K562 (cell line): Measurements from ENCODE around the gene RBBP5. TPM values are rescaled to one million over a fixed set of nuclear protein-coding genes. Genes with fewer than 3 reads are reported as not detected.
A peak's percentile ranks its signal among the peaks of the same experiment; 100 is the strongest.

Experiments used
- ARID3A ChIP-seq: IDR thresholded peaks from 2 replicates; pipeline ENCODE4 v1.6.1; 2012; ENCODE audit warnings: low read depth, low read length, improper control_type of control experiment, borderline replicate concordance
- BRD9 ChIP-seq: fragments of 450-650 bp; IDR thresholded peaks from 2 replicates; pipeline ENCODE4 v1.6.1; 2018; ENCODE audit warnings: low read depth; ENCODE audit not compliant: partially characterized antibody
- CREB3 ChIP-seq: fragments of 450-650 bp; conservative IDR thresholded peaks from 2 replicates; pipeline ENCODE4 v1.6.1; 2016; ENCODE audit warnings: missing genetic modification characterization, low read depth, mild to moderate bottlenecking, missing compliant biosample characterization, moderate library complexity
- CUX1 ChIP-seq: fragments of 200-800 bp; sonication (Bioruptor generic); IDR thresholded peaks from 2 replicates; pipeline ENCODE4 v1.6.1; 2016; ENCODE audit warnings: missing genetic modification characterization, missing compliant biosample characterization
- FOSL1 ChIP-seq: fragments of 200-800 bp; sonication (Bioruptor generic); conservative IDR thresholded peaks from 2 replicates; pipeline ENCODE4 v1.6.1; 2016; ENCODE audit warnings: missing genetic modification characterization, missing compliant biosample characterization
- GTF2F1 ChIP-seq: IDR thresholded peaks from 2 replicates; pipeline ENCODE4 v1.6.1; 2011; ENCODE audit warnings: low read depth, low read length, improper control_type of control experiment
- HDAC2 ChIP-seq: fragments of 450-650 bp; IDR thresholded peaks from 2 replicates; pipeline ENCODE4 v1.6.1; 2016; ENCODE audit warnings: mild to moderate bottlenecking
- HNRNPL ChIP-seq: fragments of 200-400 bp; formaldehyde crosslinking; IDR thresholded peaks from 2 replicates; pipeline ENCODE4 v1.6.1; 2017; ENCODE audit warnings: low read depth, mild to moderate bottlenecking, low read length
- MIER1 ChIP-seq: fragments of 450-650 bp; IDR thresholded peaks from 2 replicates; pipeline ENCODE4 v1.6.1; 2016; ENCODE audit warnings: antibody characterized with exemption, mild to moderate bottlenecking, low read depth
- NFXL1 ChIP-seq: fragments of 450-650 bp; formaldehyde crosslinking; IDR thresholded peaks from 2 replicates; pipeline ENCODE4 v1.4.0; 2021; ENCODE audit warnings: mild to moderate bottlenecking
- PHTF2 ChIP-seq: fragments of 250-450 bp; sonication (Bioruptor Pico); IDR thresholded peaks from 2 replicates; pipeline ENCODE4 v1.5.0; 2021; ENCODE audit warnings: mild to moderate bottlenecking
- PREB ChIP-seq: sonication (generic); formaldehyde crosslinking; IDR thresholded peaks from 2 replicates; pipeline ENCODE4 v1.8.1; 2023; ENCODE audit warnings: mild to moderate bottlenecking, missing genetic modification reagents
- RNF2 ChIP-seq: sonication (generic); IDR thresholded peaks from 2 replicates; pipeline ENCODE4 v1.6.1; 2016
- SMARCC2 ChIP-seq: fragments of 450-650 bp; IDR thresholded peaks from 2 replicates; pipeline ENCODE4 v1.6.1; 2017; ENCODE audit warnings: antibody characterized with exemption, moderate library complexity, mild to moderate bottlenecking, low read depth
- SMARCE1 ChIP-seq: fragments of 450-650 bp; IDR thresholded peaks from 2 replicates; pipeline ENCODE4 v1.7.1; 2016; ENCODE audit warnings: mild to moderate bottlenecking
- SRSF7 ChIP-seq: fragments of 200-400 bp; formaldehyde crosslinking; optimal IDR thresholded peaks from 2 replicates; pipeline ENCODE3; 2017; ENCODE audit warnings: mild to moderate bottlenecking, low read depth, low read length
- ZNF436 ChIP-seq: fragments of 250-450, 450-650 bp; sonication (Bioruptor Pico); formaldehyde crosslinking; IDR thresholded peaks from 2 replicates; pipeline ENCODE4 v1.7.0; 2020; ENCODE audit warnings: mild to moderate bottlenecking
- ZNF444 ChIP-seq: fragments of 250-450 bp; sonication (Bioruptor Pico); IDR thresholded peaks from 2 replicates; pipeline ENCODE4 v1.4.0; 2020; ENCODE audit warnings: mild to moderate bottlenecking, moderate library complexity
- ZNF655 ChIP-seq: fragments of 250-450 bp; sonication (Bioruptor Pico); IDR thresholded peaks from 2 replicates; pipeline ENCODE4 v1.5.0; 2021
- ZNF717 ChIP-seq: fragments of 250-450 bp; sonication (Bioruptor Pico); IDR thresholded peaks from 2 replicates; pipeline ENCODE4 v1.5.0; 2021
- polyA plus RNA-seq, 8 experiments: library from polyadenylated mRNA; depleted of rRNA in 4 of 8; stranded (reverse) in 5 of 8; unstranded in 3 of 8; fragments of >200 nt; fragmentation: Nextera tagmentation in 2 of 8; fragmentation: Illumina TruSeq in 1 of 8; extraction: Ambion mirVana in 2 of 8; extraction: Trizol in 1 of 8; gene quantifications; 2 replicates each; pipeline versions ENCODE4 v1.2.1 to v1.2.3, GENCODE V29; 2011 to 2014; ENCODE audit warnings: inconsistent platforms in 1 of 8, missing spikeins in 1 of 8
- total RNA-seq, 7 experiments: library from RNA; depleted of rRNA in 6 of 7; stranded (reverse); fragments of >200 nt in 6 of 7; fragmentation: Illumina TruSeq in 2 of 7; extraction: Trizol in 2 of 7; gene quantifications; 2 replicates each; pipeline versions ENCODE4 v1.2.1 to v1.2.3, GENCODE V29; 2011 to 2021; ENCODE audit warnings: low replicate concordance in 1 of 7

Gene RBBP5
- total and polyA plus RNA-seq, 9 of the 15 experiments (the other 6 are each of a cell fraction or from before 2014, with no cell fraction given), result 17.2 to 37.4 (median 28.4) TPM

- TF ChIP-seq ZNF717 (no peak), CREB3 (tag) (0 out of 2 replicates have a peak, but pooled peaks have one; percentile 9), ARID3A (no peak), FOSL1 (tag) (0 out of 2 replicates have a peak, but pooled peaks have one; percentile 24), PHTF2 (no peak), BRD9 (peak; percentile 78), ZNF436 (no peak), ZNF444 (CRISPR knock-in tag) (0 out of 2 replicates have a peak, but pooled peaks have one; percentile 49), SMARCE1 (peak; percentile 53; the same call in 1 of the 2 replicates), NFXL1 (no peak), PREB (no peak), RNF2 (no peak), GTF2F1 (no peak), ZNF655 (0 out of 2 replicates have a peak, but pooled peaks have one; percentile 47), SMARCC2 (peak; percentile 45; the same call in 1 of the 2 replicates), HDAC2 (no peak), SRSF7 (no peak), HNRNPL (no peak), CUX1 (CRISPR knock-in tag) (0 out of 2 replicates have a peak, but pooled peaks have one; percentile 94), MIER1 (no peak)
Observed at GRCh38 chr1:205122489-205122882, 708 bp upstream of the RBBP5 start (continued).
